ENCODE results near the gene ARRDC3.

GRCh38 chr5:91419136-91419535 is 36.0 kb upstream of the ARRDC3 start:
- TF ChIP-seq, protein P1, sequence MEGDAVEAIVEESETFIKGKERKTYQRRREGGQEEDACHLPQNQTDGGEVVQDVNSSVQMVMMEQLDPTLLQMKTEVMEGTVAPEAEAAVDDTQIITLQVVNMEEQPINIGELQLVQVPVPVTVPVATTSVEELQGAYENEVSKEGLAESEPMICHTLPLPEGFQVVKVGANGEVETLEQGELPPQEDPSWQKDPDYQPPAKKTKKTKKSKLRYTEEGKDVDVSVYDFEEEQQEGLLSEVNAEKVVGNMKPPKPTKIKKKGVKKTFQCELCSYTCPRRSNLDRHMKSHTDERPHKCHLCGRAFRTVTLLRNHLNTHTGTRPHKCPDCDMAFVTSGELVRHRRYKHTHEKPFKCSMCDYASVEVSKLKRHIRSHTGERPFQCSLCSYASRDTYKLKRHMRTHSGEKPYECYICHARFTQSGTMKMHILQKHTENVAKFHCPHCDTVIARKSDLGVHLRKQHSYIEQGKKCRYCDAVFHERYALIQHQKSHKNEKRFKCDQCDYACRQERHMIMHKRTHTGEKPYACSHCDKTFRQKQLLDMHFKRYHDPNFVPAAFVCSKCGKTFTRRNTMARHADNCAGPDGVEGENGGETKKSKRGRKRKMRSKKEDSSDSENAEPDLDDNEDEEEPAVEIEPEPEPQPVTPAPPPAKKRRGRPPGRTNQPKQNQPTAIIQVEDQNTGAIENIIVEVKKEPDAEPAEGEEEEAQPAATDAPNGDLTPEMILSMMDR (IDR thresholded peaks at IDR 0.05; ENCODE audit: extremely low read depth in 1 of 2, insufficient read depth in 1 of 2, low read depth in 1 of 2, low read length in 2 of 2), result no peak
- TF ChIP-seq FOS (IDR thresholded peaks at IDR 0.05; ENCODE audit: borderline replicate concordance, insufficient read depth, low read length) (no peak), EZH2 (IDR thresholded peaks at IDR 0.05; ENCODE audit: borderline replicate concordance, low read depth, low read length, severe bottlenecking) (no peak)
